Fibroblast of mammary gland (primary cell): Measurements from ENCODE around the gene SEC31B.
A peak's percentile ranks its signal among the peaks of the same experiment; 100 is the strongest.

ENCODE experiments used
- DNase-seq: peaks from one replicate; pipeline ENCODE4 v3.0.0-alpha.2; 2010; ENCODE audit warnings: low read depth
- H3K4me3 ChIP-seq: 2 replicates; pipeline ENCODE4 v1.5.1; 2011; ENCODE audit warnings: low read depth, mild to moderate bottlenecking, low read length, moderate library complexity; ENCODE audit not compliant: control insufficient read depth
- TF ChIP-seq, protein P1 (sequence below): conservative IDR thresholded peaks from 2 replicates; pipeline ENCODE4 v1.5.1; 2011; ENCODE audit warnings: low read depth, low read length, inconsistent platforms; ENCODE audit not compliant: control insufficient read depth, insufficient read depth

SEC31B gene, protein sequence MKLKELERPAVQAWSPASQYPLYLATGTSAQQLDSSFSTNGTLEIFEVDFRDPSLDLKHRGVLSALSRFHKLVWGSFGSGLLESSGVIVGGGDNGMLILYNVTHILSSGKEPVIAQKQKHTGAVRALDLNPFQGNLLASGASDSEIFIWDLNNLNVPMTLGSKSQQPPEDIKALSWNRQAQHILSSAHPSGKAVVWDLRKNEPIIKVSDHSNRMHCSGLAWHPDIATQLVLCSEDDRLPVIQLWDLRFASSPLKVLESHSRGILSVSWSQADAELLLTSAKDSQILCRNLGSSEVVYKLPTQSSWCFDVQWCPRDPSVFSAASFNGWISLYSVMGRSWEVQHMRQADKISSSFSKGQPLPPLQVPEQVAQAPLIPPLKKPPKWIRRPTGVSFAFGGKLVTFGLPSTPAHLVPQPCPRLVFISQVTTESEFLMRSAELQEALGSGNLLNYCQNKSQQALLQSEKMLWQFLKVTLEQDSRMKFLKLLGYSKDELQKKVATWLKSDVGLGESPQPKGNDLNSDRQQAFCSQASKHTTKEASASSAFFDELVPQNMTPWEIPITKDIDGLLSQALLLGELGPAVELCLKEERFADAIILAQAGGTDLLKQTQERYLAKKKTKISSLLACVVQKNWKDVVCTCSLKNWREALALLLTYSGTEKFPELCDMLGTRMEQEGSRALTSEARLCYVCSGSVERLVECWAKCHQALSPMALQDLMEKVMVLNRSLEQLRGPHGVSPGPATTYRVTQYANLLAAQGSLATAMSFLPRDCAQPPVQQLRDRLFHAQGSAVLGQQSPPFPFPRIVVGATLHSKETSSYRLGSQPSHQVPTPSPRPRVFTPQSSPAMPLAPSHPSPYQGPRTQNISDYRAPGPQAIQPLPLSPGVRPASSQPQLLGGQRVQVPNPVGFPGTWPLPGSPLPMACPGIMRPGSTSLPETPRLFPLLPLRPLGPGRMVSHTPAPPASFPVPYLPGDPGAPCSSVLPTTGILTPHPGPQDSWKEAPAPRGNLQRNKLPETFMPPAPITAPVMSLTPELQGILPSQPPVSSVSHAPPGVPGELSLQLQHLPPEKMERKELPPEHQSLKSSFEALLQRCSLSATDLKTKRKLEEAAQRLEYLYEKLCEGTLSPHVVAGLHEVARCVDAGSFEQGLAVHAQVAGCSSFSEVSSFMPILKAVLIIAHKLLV

DNA sequence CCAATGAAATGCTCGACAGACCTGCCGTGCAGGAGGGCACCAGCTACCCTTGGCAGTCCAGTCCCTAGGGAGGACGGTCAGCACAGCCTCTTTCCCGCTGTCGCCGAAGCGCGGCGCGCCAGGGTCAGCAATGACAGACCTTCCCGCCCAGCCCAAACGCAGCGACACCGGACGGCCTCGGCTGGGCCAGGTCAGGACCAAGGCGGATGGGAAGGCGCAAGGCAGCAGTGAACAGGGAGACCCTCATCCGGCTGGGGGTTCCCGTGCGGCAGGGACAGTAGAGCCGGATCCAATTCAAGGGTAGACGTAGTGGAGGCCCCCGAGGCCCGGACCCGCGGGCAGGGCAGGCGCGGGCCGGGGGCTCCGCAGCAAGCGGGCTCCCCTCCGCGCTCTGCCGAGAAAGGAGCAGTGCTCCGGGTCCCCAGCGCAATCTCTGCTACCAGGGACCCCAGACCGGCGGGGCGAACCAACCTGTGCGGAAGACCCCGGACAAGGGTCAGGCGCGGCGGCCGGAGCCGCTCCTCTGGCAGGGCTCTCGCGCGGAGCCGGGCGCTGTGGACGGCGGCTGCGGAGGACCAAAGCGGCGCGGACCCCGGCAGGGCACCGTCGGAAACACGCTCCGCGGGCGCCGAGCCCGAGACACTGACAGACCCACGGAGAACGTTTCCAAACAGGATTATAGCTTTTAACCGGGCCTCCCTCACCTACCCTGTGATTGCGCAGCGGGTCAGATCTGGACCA is at the start of gene SEC31B:
SEC31B (minus strand) TSS at position 551 of the 741 bp plus-strand sequence. CDS start 2,909 bp downstream, outside the sequence.
- TF ChIP-seq, protein P1, sequence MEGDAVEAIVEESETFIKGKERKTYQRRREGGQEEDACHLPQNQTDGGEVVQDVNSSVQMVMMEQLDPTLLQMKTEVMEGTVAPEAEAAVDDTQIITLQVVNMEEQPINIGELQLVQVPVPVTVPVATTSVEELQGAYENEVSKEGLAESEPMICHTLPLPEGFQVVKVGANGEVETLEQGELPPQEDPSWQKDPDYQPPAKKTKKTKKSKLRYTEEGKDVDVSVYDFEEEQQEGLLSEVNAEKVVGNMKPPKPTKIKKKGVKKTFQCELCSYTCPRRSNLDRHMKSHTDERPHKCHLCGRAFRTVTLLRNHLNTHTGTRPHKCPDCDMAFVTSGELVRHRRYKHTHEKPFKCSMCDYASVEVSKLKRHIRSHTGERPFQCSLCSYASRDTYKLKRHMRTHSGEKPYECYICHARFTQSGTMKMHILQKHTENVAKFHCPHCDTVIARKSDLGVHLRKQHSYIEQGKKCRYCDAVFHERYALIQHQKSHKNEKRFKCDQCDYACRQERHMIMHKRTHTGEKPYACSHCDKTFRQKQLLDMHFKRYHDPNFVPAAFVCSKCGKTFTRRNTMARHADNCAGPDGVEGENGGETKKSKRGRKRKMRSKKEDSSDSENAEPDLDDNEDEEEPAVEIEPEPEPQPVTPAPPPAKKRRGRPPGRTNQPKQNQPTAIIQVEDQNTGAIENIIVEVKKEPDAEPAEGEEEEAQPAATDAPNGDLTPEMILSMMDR = no peak
- peak within 1 kb of the TSS; percentile 39 for H3K4me3 ChIP-seq
- DNase-seq = no peak

DNA sequence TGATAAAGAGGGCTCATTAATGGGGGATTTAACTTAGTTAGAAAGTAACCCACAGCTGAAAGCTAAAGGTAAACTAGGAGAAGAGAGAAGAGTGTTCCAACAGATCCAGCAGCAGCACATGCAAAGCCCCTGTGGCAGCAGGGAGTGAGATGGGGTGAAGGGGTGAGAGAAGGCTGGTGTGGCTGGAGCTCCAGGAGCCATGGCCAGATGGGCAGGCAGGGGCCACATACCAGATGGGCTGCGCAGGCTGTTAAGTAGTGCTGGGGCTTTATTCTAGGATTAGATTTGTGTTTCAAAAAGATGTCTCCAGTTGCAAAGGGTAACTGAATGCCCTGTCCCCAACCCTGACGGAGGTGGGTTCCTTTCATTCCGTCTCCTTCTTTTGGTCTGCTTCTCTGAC is 49.3 kb upstream of the SEC31B start:
- H3K4me3 ChIP-seq = no peak overlapping the region
- DNase-seq = no peak
- TF ChIP-seq, protein P1 = no peak

DNA sequence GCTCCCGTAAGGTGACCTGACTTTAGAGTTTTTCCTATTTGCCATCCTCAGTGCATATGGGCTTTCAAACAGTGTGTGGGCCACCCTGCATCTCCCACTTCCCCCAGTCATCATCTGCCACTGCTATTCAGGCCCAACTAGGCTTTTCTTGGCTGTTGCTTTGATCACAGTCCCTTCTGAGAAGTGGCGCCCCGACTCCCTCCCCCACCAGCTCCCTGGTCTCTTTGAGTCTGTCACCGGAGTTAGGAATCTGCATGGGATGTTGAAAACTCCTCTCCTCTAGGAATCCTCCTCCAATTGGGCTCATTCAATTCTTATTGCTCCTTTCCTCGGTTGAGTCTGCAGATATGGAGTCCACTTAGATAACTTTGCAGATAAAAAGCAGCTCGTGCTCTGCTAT is 48.2 kb upstream of the SEC31B start:
- no peak overlapping the region for H3K4me3 ChIP-seq
- no peak for DNase-seq
- TF ChIP-seq, protein P1 = no peak

DNA sequence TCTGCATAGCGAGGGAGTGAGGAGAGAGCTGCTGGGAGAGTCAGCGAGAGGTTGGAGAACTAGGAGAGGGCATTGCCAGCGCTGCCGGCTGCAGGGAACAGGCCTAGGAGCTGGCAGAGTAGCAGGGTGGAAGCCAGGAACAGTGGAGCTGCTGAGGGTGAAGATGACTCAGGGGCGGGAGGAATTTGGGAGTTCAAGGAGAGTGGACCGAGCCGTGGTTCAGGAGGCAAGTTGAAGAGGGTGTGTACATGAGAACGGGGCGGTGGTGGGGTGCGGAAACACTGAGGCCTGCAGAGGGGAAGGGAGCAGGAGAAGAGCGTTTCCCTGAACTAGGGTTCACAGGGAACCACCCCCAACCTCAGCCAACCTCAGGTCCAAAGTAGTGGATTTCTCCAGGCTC is 47.6 kb upstream of the SEC31B start:
- TF ChIP-seq, protein P1 = no peak
- no peak overlapping the region for H3K4me3 ChIP-seq
- no peak for DNase-seq

DNA sequence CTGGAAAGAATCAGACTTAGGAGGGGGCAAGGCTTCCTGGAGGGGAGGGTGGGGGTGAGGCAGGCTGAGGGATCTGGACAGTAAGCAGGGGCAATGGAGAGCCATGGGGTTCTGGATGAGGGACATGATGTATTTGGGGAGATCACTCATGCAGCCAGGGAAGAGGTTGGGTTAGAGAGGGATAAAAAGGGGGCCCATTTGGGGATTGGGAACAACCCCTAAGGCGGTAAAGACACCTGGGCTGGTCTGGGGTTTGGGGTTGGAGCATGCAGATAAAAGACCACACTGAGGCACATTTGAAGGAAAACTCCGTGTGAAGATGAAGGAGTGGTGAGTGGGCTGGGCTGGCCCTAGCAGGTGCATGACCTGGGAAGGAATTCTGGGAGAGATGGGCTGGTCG is 46.9 kb upstream of the SEC31B start:
- H3K4me3 ChIP-seq = no peak overlapping the region
- TF ChIP-seq, protein P1 = no peak
- DNase-seq = no peak
